ENCODE results near the gene PYY. TPM values are rescaled to one million over a fixed set of nuclear protein-coding genes. Genes with fewer than 3 reads are reported as not detected.

Gene PYY
- total RNA-seq (2022; extraction: Qiagen RNA extraction; ENCODE audit: low read depth): 0.17 TPM in 1 of 5 replicates, not detected in the others

DNA sequence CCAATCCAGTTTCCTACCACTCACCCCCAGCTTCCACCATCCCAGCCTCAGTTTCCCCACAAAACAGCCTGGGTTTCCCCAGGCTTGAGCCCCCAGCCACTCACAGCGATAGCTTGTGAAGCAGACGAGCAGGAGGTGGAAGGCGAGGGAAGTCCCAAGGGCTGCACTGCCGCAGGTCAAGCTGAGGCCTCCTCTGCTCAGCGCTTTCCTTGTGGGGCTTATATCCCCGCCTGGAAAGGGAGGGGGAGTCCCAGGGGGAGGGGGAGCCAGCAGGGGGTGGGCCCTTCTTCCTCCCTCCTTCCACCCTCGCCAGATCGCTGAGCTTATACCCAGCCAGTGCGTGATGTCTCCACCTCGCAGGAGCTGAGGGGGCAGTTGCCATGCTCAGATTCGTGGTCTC is at the start of gene PYY:
Gene PYY, minus strand, starts transcription at position 195 of the 400 bp plus-strand sequence. CDS start 457 bp downstream, outside the sequence.

DNA sequence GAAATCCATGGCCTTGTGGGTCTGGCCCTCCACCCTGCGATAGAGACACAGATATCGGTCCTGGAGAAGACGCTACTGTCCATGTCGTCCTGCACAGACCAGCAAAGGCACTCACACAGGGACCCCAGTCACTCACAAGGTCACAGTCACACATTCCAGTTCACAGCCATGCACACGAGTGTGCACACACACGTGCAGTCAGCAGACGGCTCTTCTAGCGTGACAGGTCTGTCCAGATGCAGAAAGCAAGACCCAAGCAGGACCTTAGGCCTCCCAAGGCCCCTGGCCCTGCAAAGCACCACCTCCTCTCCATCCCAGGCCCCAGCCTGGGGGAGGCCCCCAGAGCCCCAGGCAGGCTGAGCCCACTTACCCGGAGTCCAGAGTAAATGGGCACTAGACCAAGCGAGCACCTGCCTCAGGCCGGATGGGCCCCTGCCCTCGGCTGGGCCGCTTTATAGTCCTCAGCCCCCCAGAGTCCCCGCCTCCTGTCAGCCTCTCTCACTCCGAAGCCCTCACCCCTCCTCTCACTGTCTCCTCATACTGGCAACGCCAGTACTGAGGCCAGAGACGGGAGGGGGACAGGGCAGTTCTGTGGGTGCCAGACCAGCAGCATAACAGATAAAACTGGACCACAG is 11.6 kb downstream of the PYY start, which contains the start of gene PPY:
Gene PPY, minus strand, starts transcription at position 426 of the 635 bp plus-strand sequence. CDS start 822 bp downstream, outside the sequence.

DNA sequence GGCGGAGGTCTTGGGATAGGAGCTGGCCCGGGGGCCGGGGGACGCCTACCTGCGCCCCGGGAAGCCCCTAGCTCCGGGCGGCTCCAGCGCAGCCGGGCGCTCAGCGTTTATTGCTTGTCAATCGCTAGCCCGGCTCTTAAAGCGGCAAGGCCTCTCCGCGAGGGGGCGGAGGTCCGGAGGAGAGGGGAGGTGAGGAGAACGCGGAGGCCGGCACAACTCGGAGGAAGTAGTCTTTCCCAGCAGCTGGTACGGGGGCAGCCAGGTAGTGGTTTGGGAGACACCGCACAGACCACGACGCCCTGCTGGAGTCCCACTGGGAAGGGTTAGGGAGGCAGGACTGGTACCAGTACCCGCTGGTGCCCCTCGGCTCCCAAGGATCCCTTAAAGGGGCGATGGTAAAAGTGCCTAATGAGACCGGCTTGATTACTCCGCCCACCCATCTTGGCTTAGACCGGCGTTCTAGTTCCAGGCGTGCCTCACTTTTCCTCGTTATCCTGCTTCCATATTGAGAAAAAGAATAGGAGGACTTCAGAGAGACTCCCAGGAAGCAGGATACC is 46.2 kb downstream of the PYY start, which contains the start of gene MPP2:
Gene MPP2, minus strand, starts transcription at position 112 of the 557 bp plus-strand sequence. CDS start 3,076 bp downstream, outside the sequence.

Other genes with a start within 250 kb of the PYY start
- not detected in 5 replicates for gene SOST, start 195.1 kb downstream of the PYY start, total RNA-seq (2022; extraction: Qiagen RNA extraction; ENCODE audit: low read depth)
- gene DUSP3, start 175.0 kb downstream of the PYY start, total RNA-seq (2022; extraction: Qiagen RNA extraction; ENCODE audit: low read depth): 57.5 to 61.7 TPM (median 61.0 TPM) in 5 replicates
- gene CFAP97D1, start 173.5 kb downstream of the PYY start, total RNA-seq (2022; extraction: Qiagen RNA extraction; ENCODE audit: low read depth): 0.06 to 0.07 TPM in 2 of 5 replicates, not detected in the others
- 14.0 to 18.4 TPM (median 17.4 TPM) in 5 replicates for gene MPP3, start 120.8 kb downstream of the PYY start, total RNA-seq (2022; extraction: Qiagen RNA extraction; ENCODE audit: low read depth)
- gene CD300LG, start 106.8 kb downstream of the PYY start, total RNA-seq (2022; extraction: Qiagen RNA extraction; ENCODE audit: low read depth): not detected in 5 replicates
- gene MPP2, start 46.4 kb downstream of the PYY start, total RNA-seq (2022; extraction: Qiagen RNA extraction; ENCODE audit: low read depth): 1.4 to 2.0 TPM (median 1.7 TPM) in 5 replicates
- 0.28 TPM in 1 of 5 replicates, not detected in the others for gene PPY, start 11.5 kb downstream of the PYY start, total RNA-seq (2022; extraction: Qiagen RNA extraction; ENCODE audit: low read depth)
- 0.72 to 1.3 TPM (median 1.1 TPM) in 5 replicates for gene NAGS, start 50.7 kb upstream of the PYY start, total RNA-seq (2022; extraction: Qiagen RNA extraction; ENCODE audit: low read depth)
- 24.8 to 33.0 TPM (median 30.9 TPM) in 5 replicates for gene TMEM101, start 61.0 kb upstream of the PYY start, total RNA-seq (2022; extraction: Qiagen RNA extraction; ENCODE audit: low read depth)
- 51.2 to 56.2 TPM (median 53.9 TPM) in 5 replicates for gene LSM12, start 112.7 kb upstream of the PYY start, total RNA-seq (2022; extraction: Qiagen RNA extraction; ENCODE audit: low read depth)
- gene G6PC3, start 116.8 kb upstream of the PYY start, total RNA-seq (2022; extraction: Qiagen RNA extraction; ENCODE audit: low read depth): 118 to 181 TPM (median 163 TPM) in 5 replicates
- gene HDAC5, start 169.7 kb upstream of the PYY start, total RNA-seq (2022; extraction: Qiagen RNA extraction; ENCODE audit: low read depth): 13.9 to 17.7 TPM (median 14.7 TPM) in 5 replicates
- gene HROB, start 188.0 kb upstream of the PYY start, total RNA-seq (2022; extraction: Qiagen RNA extraction; ENCODE audit: low read depth): 7.6 to 10.5 TPM (median 9.4 TPM) in 5 replicates
- 0.08 to 0.12 TPM in 2 of 5 replicates, not detected in the others for gene ASB16, start 216.8 kb upstream of the PYY start, total RNA-seq (2022; extraction: Qiagen RNA extraction; ENCODE audit: low read depth)
- 32.2 to 43.8 TPM (median 42.3 TPM) in 5 replicates for gene TMUB2, start 233.0 kb upstream of the PYY start, total RNA-seq (2022; extraction: Qiagen RNA extraction; ENCODE audit: low read depth)
- 53.5 to 70.0 TPM (median 63.9 TPM) in 5 replicates for gene ATXN7L3, start 245.9 kb upstream of the PYY start, total RNA-seq (2022; extraction: Qiagen RNA extraction; ENCODE audit: low read depth)